ENCODE results near the gene FOSL2.

GRCh38 chr2:28433935-28434599, 41.4 kb downstream of the FOSL2 start:
- TF ChIP-seq, protein P1, sequence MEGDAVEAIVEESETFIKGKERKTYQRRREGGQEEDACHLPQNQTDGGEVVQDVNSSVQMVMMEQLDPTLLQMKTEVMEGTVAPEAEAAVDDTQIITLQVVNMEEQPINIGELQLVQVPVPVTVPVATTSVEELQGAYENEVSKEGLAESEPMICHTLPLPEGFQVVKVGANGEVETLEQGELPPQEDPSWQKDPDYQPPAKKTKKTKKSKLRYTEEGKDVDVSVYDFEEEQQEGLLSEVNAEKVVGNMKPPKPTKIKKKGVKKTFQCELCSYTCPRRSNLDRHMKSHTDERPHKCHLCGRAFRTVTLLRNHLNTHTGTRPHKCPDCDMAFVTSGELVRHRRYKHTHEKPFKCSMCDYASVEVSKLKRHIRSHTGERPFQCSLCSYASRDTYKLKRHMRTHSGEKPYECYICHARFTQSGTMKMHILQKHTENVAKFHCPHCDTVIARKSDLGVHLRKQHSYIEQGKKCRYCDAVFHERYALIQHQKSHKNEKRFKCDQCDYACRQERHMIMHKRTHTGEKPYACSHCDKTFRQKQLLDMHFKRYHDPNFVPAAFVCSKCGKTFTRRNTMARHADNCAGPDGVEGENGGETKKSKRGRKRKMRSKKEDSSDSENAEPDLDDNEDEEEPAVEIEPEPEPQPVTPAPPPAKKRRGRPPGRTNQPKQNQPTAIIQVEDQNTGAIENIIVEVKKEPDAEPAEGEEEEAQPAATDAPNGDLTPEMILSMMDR (conservative IDR thresholded peaks at IDR 0.05 in 1 of 2, IDR thresholded peaks at IDR 0.05 in 1 of 2; ENCODE audit: extremely low read depth in 1 of 2, insufficient read depth in 1 of 2, low read depth in 1 of 2, low read length in 2 of 2): no peak
- no peak for TF ChIP-seq EZH2 (IDR thresholded peaks at IDR 0.05; ENCODE audit: borderline replicate concordance, low read length)

Measured in mammary epithelial cell (primary cell).